ENCODE data around the gene HPCAL4.

DNA sequence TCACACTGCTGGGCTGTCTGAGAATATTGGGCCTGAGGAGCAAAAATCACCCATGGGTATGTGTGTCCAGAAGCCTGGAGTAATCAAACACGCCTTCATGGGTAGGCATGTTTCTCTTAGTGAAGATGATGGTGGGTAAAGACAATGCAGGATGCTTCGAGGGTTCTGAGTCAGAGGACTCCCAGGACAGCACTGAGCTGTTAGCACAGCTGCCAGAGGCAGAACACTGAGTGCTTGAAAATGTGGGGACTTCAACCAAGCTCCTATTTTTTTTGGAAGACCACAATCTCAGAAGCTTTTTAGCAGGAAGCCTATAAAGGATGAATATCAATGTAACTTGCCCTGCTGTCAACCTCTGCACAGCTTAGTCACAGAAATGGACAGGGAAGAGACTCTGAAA is 11.4 kb downstream of the HPCAL4 start:
- TF ChIP-seq, protein P1, sequence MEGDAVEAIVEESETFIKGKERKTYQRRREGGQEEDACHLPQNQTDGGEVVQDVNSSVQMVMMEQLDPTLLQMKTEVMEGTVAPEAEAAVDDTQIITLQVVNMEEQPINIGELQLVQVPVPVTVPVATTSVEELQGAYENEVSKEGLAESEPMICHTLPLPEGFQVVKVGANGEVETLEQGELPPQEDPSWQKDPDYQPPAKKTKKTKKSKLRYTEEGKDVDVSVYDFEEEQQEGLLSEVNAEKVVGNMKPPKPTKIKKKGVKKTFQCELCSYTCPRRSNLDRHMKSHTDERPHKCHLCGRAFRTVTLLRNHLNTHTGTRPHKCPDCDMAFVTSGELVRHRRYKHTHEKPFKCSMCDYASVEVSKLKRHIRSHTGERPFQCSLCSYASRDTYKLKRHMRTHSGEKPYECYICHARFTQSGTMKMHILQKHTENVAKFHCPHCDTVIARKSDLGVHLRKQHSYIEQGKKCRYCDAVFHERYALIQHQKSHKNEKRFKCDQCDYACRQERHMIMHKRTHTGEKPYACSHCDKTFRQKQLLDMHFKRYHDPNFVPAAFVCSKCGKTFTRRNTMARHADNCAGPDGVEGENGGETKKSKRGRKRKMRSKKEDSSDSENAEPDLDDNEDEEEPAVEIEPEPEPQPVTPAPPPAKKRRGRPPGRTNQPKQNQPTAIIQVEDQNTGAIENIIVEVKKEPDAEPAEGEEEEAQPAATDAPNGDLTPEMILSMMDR (IDR thresholded peaks at IDR 0.05; ENCODE audit: low read length): no peak
- TF ChIP-seq EZH2phosphoT487 (IDR thresholded peaks at IDR 0.05; ENCODE audit: low read length): no peak
- TF ChIP-seq EZH2 (optimal IDR thresholded peaks at IDR 0.05; ENCODE audit: low read depth, low read length): no peak
